Activated CD8-positive, alpha-beta memory T cell treated with anti-CD3 and anti-CD28 coated beads for 36 hours (primary cell): ENCODE results near the gene PCMT1. TPM values are rescaled to one million over a fixed set of nuclear protein-coding genes. Genes with fewer than 3 reads are reported as not detected.
"Not testable (repeated sequence)": the region's sequence is repeated elsewhere in the genome, so short reads cannot be mapped to it uniquely, and the experiment has no call there.

Experiments used
- CTCF ChIA-PET: fragments of 350-600 bp; sonication (Branson Sonifier 250); formaldehyde crosslinking; loops from one replicate; lab custom pipeline; 2021; ENCODE audit warnings: antibody characterized with exemption; lab: Charles Lee
- POLR2A ChIA-PET: fragments of 350-600 bp; sonication (Branson Sonifier 250); formaldehyde crosslinking; loops from one replicate; lab custom pipeline; 2021; ENCODE audit warnings: antibody characterized with exemption; lab: Charles Lee
- total RNA-seq, 2 experiments: library from RNA; stranded (reverse); gene quantifications; one replicate each; pipeline ENCODE4 v1.2.3, GENCODE V29; 2021

Gene PCMT1
- total RNA-seq, 2 experiments from 2014 or later: 96.2 to 96.7 TPM

DNA sequence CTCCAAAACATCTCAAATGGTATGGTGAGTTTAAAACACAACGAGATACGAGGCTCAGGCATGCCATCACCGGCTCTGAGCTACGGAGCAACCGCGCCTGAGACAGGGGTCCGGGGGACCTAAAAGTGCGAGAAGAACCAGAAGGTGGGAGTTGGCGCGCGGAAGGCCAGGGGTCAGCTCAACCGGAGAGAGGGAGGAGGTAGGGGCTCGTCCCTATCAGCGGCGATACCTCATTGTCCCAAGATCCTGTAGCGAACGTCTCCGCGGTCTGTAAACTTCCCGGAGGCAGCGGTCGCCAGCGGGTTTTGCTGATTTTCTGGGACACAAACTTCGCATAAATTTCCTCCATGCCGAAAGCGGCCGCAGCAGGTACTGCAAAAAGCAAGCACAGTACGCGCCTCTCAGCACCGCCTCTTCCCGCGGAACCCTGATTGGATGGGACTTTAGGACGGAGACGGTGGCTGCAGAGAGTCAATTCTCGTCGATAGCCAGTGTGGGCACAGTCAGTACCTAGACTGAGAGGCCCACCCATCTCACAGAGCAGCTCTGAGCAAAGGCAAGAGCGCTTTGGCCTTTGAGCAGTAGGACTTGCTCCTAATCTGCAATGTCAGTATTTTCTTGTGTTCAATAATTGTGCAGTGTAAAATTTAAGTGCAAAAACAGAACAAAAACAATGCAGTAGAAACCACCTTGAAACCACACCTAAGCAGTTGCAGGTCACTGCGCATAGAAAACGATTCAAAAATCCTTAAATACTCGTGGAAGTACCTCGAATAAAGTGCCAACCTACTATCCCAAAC, 3.2 kb upstream of the PCMT1 start, which contains the start of gene NUP43:
TSS of gene NUP43 (minus strand) at position 383 of the 800 bp plus-strand sequence. CDS start at position 349, 34 bp downstream.
- ChIA-PET CTCF (interaction anchor here (1.5 kb wide), 1 partner anchor 8 kb away, joined by 3 read pairs; no protein-coding TSS in a partner anchor), POLR2A (no interaction called here)

DNA sequence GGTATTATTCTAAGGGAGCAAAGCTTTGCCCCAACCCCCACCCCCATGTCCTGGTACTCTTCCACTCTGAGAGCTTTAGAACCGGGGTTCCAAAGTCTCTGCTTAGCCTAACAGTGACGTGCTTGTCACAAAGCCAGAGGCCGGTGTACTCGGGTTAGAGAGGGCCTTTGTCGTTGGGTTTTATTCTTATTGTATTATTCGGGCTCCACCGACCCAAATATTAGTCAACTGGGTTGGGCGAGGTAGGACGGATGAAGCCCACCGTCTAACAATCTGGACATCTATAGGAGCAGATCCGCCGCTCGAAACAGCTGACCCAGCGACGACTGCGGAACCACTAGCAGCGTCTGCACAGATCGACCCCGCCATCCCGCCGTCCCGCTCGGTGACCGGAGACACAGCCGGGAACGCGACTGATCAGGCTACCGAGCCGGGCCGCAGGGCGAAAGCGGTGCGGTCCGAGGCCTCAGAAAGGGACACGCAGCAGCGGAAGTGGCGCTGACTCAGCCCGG, 403 bp upstream of the PCMT1 start:
- ChIA-PET POLR2A (interaction anchor here (1.7 kb wide), 1 partner anchor 31 kb away, joined by 7 read pairs; the partner anchor contains the start of gene LATS1), CTCF (interaction anchor here (0.6 kb wide), 1 partner anchor 22 kb away, joined by 3 read pairs; no protein-coding TSS in a partner anchor)

DNA sequence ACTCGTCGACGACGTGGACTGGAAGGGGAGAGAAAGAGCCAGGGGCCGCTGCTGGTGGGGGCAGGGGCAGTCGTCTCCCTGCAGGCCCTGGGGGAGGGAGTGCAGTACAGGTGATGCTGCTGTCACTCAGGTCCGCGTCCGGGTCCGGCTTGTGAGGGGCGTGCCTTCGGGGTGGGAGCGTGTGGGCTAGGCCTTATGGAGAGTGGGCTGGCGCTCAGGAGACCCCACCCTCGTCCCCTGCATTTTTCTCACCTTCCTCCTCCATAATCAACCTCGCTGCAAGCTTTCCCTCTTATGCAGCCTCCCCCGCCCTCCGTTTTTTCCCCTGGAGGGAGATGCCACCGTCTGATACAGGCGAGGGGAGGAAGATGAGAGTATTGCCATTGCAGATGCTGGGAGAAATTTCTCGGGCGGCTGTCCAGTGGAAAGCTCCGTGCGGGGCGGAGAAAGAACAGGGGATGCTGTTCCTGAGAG, 632 bp downstream of the PCMT1 start:
- POLR2A ChIA-PET: interaction anchor here (0.6 to 1.7 kb wide), 3 partner anchors 27 to 184 kb away, joined by 3 to 7 read pairs (median 4); partner anchors contain the start of genes GINM1 and LATS1
- CTCF ChIA-PET: interaction anchor here (1.0 kb wide), 1 partner anchor 46 kb away, joined by 4 read pairs; no protein-coding TSS in a partner anchor

DNA sequence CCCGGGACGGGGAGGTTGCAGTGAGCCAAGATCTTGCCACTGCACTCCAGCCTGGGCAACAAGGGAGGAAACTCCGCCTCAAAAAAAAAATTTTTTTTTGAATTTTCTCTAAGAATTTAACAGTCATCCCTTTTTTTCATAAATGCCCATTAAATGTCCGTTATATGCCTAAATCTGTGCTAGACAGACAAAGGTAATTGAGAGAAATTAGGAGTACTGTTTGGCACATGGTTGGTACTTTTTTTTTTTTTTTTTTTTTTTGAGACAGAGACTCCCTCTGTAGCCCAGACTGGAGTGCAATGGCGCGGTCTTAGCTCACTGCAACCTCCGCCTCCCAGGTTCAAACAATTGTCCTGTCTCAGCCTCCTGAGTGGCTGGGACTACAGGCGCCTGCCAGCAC, 1.7 kb downstream of the PCMT1 start:
- CTCF ChIA-PET: interaction anchor here (0.8 to 1.0 kb wide), 2 partner anchors 47 to 121 kb away, joined by 3 to 4 read pairs; no protein-coding TSS in a partner anchor
- POLR2A ChIA-PET: no interaction called here

DNA sequence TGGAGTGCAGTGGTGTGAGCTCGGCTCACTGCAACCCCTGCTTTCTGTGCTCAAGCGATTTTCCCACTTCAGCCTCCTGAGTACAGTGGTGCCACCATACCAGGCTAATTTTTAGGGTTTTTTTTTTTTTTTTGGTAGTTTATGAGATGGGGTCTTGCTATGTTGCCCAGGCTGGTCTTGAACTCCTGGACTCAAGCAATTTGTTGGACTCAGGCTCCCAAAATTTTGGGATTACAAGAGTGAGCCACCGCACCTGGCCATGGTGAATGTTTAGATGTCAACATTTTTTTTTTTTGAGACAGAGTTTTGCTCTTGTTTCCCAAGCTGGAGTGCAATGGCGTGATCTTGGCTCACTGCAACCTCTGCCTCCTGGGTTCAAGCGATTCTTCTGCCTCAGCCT, 2.4 kb downstream of the PCMT1 start:
- CTCF ChIA-PET, POLR2A ChIA-PET: not testable (repeated sequence)

DNA sequence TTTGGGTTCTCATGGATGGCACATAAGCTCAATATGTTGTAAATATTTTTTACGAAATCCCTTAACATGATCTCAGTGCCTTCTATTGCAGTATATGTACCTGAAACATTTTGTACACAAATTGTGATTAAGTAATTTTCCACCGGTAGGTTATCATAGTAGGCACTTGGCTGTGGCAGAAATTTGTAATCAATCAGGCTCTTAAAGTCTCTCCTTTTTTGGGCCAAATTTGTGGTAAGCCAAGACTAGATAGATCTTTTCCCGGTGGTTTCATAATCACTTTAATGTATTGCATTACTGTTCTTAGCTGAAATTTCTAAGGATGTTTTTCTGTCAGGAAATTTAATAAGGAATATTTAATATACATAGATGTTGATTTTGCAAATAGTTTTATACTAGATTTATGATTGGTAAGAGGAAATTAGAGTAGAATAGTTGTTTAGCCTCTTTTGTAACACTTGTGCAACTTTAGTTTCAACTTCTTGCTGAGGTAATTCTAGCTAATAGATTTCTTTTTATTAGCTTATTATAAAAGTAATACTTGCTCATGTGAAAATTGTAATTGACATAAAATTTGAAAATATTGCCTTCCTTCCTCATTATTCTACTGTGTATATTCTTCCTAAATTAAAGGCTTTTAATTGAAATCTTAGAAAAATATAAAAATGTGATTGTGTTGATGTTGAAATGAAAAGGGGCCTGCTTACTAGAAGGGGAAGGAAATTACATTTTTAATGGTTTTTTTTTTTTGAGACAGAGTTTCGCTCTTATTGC, 3.2 kb downstream of the PCMT1 start:
- ChIA-PET CTCF (no interaction called here), POLR2A (interaction anchor here (0.6 kb wide), 1 partner anchor 29 kb away, joined by 5 read pairs; no protein-coding TSS in a partner anchor)

DNA sequence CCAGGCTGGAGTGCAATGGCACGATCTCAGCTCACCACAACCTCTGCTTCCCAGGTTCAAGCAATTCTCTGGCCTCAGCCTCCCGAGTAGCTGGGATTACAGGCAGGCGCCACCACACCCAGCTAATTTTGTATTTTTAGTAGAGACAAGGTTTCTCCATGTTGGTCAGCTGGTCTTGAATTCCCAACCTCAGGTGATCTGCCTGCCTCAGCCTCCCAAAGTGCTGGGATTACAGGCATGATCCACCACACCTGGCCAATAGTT, 3.8 kb downstream of the PCMT1 start:
- CTCF ChIA-PET: interaction anchor here (0.6 kb wide), 2 partner anchors 18 to 25 kb away, joined by 3 read pairs; no protein-coding TSS in a partner anchor

DNA sequence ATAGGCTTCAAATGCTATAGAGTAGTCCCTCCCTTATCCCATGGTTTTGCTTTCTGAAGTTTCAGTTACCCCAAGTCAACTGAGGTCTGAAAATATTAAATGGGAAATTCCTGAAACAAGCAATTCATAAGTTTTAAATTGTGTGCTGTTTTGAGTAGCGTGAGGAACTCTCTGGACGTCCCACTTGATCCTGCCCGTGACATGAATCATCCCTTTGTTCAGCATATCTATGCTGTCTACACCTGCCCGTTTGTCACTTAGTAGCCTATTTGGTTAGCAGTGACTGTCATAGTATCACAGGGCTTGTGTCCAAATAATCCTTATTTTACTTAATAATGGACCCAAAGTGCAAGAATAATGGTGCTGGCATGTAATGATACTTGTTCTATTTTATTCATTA, 5.0 kb downstream of the PCMT1 start:
- ChIA-PET POLR2A (no interaction called here), CTCF (interaction anchor here (1.6 kb wide), 1 partner anchor 9 kb away, joined by 3 read pairs; the partner anchor contains the start of gene NUP43)

More for the DNA sequence above, 3.8 kb downstream of the PCMT1 start:
- POLR2A ChIA-PET: not testable (repeated sequence)

DNA sequence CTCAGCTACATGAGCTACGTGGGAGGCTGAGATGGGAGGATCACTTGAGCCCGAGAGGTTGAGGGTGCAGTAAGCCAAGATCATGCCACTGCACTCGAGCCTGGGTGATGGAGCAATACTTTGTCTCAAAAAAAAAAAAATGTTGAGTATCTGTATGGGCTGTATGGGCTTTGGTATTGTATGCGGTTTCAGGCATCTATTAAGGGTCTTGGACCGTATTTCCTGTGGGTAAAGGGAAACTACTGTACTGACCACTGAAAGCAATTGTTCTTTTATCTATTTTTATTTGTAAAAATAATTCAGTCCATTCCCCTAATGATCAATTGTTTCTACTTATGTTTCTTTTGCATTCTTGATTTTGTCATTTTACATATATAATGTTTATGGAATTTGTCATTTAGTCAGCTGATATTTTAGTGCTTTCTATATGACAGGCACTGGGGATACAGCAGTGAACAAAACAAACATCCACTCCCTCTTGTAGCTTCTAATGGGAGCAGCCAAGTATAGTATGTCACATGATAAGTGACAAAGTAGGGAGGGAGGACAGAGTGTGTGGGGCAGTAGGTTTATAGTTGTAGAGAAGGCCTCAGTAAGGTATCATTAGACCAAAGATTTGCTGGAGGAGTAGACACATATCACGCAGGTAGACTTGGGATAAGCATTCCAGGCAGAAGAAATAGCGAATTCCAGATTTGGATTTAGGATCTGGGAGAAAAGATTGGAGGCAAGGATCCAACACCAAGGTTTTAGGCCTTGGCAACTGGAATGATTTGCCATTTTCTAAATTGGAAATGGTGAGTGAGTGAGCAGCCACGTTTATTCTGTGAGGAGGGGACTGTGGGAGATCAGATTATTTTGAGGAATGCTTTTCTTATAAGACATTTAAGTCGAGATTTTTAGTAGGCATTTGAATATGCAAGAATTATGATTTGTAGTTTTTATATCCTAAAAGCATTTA, 6.0 kb downstream of the PCMT1 start:
- POLR2A ChIA-PET: no interaction called here
- CTCF ChIA-PET: interaction anchor here (1.6 kb wide), 1 partner anchor 10 kb away, joined by 3 read pairs; the partner anchor contains the start of gene NUP43

DNA sequence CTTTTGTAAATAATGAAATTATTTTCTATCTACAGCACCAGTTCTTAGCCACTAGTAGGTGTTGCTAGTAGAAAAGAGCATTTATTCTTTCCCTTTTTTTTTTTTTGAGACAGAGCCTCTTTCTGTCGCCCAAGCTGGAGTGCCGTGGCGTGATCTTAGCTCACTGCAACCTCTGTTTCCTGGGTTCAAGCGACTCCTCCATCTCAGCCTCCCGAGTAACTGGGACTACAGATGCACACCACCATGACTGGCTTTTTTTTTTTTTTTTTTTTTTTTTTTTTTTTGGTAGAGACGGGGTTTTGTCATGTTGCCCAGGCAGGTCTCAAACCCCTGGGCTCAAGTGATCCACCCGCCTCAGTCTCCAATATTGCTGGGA, 6.7 kb downstream of the PCMT1 start:
- ChIA-PET POLR2A (no interaction called here), CTCF (no interaction called here)

DNA sequence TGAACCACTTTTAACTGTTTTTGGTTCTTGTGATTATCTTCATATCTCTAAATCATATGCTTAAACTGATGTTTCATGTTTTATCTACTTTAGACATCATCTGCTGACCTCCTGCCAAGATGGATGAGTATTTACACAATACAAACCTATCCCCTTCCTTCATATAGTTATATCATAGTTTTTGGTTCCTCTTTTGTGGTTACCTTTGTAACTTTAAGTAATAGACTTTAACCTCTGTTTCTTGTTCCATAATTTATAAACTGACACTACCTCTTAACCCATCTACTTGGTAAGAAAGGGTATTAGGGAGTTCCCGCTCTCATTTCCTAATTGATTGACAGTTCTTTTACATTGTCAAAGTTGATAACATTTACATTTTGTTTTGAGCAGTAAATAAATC, 11.9 kb downstream of the PCMT1 start:
- CTCF ChIA-PET: no interaction called here

DNA sequence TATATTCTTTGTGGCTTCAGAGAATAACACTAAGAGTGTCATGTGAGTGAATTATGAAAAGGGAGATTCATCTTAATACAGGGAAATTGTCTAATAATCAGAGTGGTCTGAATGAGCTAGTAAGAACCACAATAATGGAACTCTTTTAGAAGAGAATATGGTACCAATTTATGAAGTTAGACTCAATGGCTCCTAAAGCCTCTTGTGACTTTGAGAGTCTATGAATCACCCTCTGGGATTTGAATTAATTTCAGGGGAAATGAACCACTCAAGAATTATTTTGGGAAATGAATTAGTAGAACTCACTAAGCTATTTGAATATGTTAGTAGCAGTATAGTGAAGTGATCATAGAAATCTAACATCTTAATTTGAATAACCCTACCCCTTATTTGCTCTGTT, 14.3 kb downstream of the PCMT1 start:
- ChIA-PET POLR2A (no interaction called here), CTCF (no interaction called here)

More for the DNA sequence above, 11.9 kb downstream of the PCMT1 start:
- POLR2A ChIA-PET: no interaction called here

DNA sequence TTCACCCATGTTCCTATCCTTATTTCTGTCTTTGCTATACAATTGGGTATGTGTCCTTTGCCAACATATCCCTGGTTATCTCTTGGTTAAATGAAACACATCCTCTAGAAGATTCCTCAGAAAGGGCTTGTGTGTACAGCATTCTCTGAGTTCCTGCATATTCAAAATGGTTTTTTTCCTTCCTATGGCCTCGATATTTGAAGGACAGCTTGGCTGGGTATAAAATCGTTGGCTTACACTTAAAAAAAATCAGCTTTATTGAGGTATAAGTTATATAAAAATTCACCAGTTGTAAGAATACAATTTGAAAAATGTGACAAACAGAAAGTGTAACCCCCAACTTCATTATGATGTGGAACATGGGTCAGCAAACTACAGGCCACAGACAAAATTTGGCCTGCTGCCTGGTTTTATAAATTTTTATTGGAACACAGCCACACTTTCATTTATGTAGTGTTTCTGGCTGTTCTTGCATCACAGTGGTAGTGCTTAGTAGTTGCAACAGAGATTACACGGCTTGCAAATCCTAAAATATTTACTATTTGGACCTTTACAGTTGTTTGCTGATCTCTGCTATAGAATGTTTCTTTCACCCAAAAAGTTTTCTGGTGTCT, 16.7 kb downstream of the PCMT1 start:
- ChIA-PET POLR2A (no interaction called here), CTCF (no interaction called here)

DNA sequence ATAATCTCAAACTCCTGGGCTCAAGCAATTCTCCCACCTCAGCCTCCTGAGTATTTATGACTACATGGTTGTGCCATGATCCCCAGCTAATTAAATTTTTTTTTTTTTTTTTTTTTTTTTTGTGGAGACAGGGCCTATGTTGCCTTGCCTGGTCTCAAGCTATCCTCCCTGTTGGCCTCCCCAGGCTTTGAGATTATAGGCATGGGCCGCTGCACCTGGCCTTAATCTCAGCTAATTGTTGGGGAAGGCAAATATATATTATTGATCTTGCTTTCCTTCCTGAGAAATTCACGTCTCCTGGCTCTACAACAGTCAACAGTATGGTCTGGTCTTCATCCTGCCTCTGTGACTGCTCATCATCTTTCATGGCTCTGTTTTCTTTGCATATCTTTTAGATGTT, 20.1 kb downstream of the PCMT1 start:
- POLR2A ChIA-PET: interaction anchor here (0.6 kb wide), 1 partner anchor 33 kb away, joined by 3 read pairs; no protein-coding TSS in a partner anchor
- CTCF ChIA-PET: no interaction called here

DNA sequence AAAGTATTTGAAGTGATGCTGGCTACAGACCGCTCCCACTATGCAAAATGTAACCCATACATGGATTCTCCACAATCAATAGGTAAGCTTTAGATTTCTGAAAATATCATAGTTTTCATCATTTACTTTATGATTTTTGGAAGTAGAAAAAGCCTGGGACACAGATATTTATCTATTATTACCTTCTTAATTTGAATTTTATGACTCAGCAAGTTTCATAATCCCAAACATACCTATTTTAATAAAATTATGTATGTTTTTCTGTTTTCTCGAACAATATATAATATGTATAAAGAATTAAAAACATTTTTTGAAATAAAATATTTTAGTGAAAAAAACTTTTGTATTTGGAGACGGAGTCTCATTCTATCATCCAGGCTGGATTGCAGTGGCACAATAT, 21.6 kb downstream of the PCMT1 start:
- CTCF ChIA-PET: interaction anchor here (0.7 to 1.1 kb wide), 2 partner anchors 11 to 22 kb away, joined by 3 read pairs; no protein-coding TSS in a partner anchor
- POLR2A ChIA-PET: no interaction called here

DNA sequence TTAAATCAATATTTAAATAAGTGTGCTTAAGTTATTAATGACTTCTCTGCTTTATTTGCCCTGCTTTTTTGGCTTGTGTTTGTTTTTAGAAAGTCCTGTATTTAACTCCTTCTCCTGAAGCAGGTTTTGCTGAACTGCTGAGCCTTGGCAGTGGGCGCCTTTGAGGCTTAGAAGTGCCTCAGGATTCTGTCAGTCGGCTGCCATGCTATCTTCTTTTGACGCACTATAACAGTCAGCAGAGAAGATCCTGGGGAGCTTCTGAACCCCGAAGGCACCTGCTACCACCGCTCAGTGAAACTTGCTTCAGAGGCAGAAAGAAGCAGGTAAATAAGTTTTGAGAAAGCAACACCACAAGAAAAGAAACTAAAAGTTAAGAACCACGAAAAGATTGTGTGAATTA, 22.4 kb downstream of the PCMT1 start:
- ChIA-PET POLR2A (no interaction called here), CTCF (interaction anchor here (1.1 kb wide), 1 partner anchor 10 kb away, joined by 3 read pairs; no protein-coding TSS in a partner anchor)

DNA sequence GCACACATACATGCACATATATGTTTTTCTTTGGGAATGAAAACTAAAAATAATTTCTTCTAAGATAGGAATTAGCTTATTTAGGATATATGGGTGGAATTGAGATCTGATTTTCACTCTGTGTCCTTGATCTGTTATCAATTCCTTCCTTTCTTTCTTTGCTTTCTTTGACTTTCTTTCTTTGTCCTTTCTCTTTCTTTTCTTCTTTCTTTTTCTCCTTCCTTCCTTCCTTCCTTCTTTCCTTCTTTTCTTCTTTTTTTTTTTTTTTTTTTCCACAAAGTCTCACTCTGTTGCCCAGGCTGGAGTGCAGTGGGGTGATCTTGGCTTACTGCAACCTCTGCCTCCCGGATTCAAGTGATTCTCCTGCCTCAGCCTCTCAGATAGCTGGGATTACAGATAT, 28.1 kb downstream of the PCMT1 start:
- CTCF ChIA-PET: interaction anchor here (0.7 kb wide), 2 partner anchors 24 to 444 kb away, joined by 3 read pairs; no protein-coding TSS in a partner anchor

DNA sequence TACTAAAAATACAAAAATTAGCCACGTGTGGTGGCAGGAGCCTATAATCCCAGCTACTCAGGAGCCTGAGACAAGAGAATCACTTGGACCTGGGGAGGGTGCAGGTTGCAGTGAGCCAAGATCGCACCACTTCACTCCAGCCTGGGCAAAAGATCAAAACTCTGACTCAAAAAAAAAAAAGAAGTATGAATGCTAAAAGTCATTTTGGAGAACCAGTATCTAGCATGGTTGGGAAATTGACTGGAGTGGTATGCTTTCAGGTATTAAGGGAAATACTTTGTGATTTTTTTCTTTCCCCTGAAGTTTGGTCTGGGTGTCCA, 30.1 kb downstream of the PCMT1 start:
- ChIA-PET POLR2A (interaction anchor here (0.7 kb wide), 1 partner anchor 921 kb away, joined by 3 read pairs; no protein-coding TSS in a partner anchor), CTCF (no interaction called here)

More for the DNA sequence above, 28.1 kb downstream of the PCMT1 start:
- POLR2A ChIA-PET: no interaction called here
